Activated CD4-positive, CD25-positive, alpha-beta regulatory T cell treated with anti-CD3 and anti-CD28 coated beads, Interleukin-2, amount 50 U/mL, for 24 hours (primary cell): ENCODE results near the gene GRK6.
A peak's percentile ranks its signal among the peaks of the same experiment; 100 is the strongest.
"Not testable (repeated sequence)": the region's sequence is repeated elsewhere in the genome, so short reads cannot be mapped to it uniquely, and the experiment has no call there.

Source experiments
- ATAC-seq, 2 donors: fragments of 150-1000 bp; cut with Tn5 transposase; one replicate each; pipeline ENCODE4 v1.10.0; 2021; ENCODE audit warnings: mild to moderate bottlenecking in 1 of 2, moderate library complexity in 1 of 2

Gene GRK6

GRCh38 chr5:177471610-177472356 is 45.3 kb downstream of the GRK6 start:
- ATAC-seq = no peak

GRCh38 chr5:177472460-177473442 is 46.3 kb downstream of the GRK6 start:
- peak; percentile 54 to 56 for ATAC-seq

GRCh38 chr5:177473443-177474001 is 47.0 kb downstream of the GRK6 start, which contains the start of gene DBN1:
TSS of gene DBN1 (minus strand) at chr5:177473634. CDS start at chr5:177473521, 113 bp downstream.
- ATAC-seq = peak; percentile 14 to 46

- ATAC-seq = no peak
Measured at GRCh38 chr5:177474002-177474476, 47.6 kb downstream of the GRK6 start.

GRCh38 chr5:177474846-177475562 is 48.5 kb downstream of the GRK6 start:
- ATAC-seq = no peak

- ATAC-seq = no peak
Measured at GRCh38 chr5:177475563-177476427, 49.3 kb downstream of the GRK6 start.

- no peak for ATAC-seq
Measured at GRCh38 chr5:177476531-177477233, 50.2 kb downstream of the GRK6 start.

GRCh38 chr5:177477701-177478477 is 51.4 kb downstream of the GRK6 start:
- ATAC-seq = no peak

- peak; percentile 80 to 83 for ATAC-seq
Measured at GRCh38 chr5:177478711-177479646, 52.5 kb downstream of the GRK6 start.

- ATAC-seq = no peak
Measured at GRCh38 chr5:177479774-177480173, 53.3 kb downstream of the GRK6 start.

GRCh38 chr5:177482359-177482795 is 55.9 kb downstream of the GRK6 start:
- ATAC-seq = no peak

- ATAC-seq = no peak
Measured at GRCh38 chr5:177483042-177483441, 56.6 kb downstream of the GRK6 start.

GRCh38 chr5:177483994-177484901 is 57.8 kb downstream of the GRK6 start:
- ATAC-seq = no peak

GRCh38 chr5:177484902-177485549 is 58.5 kb downstream of the GRK6 start:
- no peak for ATAC-seq

GRCh38 chr5:177485753-177486152 is 59.3 kb downstream of the GRK6 start:
- not testable (repeated sequence) for ATAC-seq

GRCh38 chr5:177486256-177486655 is 59.8 kb downstream of the GRK6 start:
- ATAC-seq = no peak

- no peak for ATAC-seq
Measured at GRCh38 chr5:177487144-177487543, 60.7 kb downstream of the GRK6 start.
